GM12892 (cell line): ENCODE measurements around the gene SLC6A9.

Source experiments
- POLR2A ChIP-seq: IDR thresholded peaks from 2 replicates; pipeline ENCODE4 v1.6.1; 2011; ENCODE audit warnings: low read depth, low read length, control low read depth
- POLR2AphosphoS5 ChIP-seq: IDR thresholded peaks from 2 replicates; pipeline ENCODE4 v1.6.1; 2011; ENCODE audit warnings: low read depth, low read length, control low read depth

GRCh38 chr1:43952731-43953346 is 78.4 kb downstream of the SLC6A9 start:
- TF ChIP-seq POLR2A (no peak), POLR2AphosphoS5 (no peak)
